HG02588 (cell line): ENCODE data around the gene PPP1R3F.
"Not testable (repeated sequence)": the region's sequence is repeated elsewhere in the genome, so short reads cannot be mapped to it uniquely, and the experiment has no call there.

Experiments used
- ATAC-seq: cut with Tn5 transposase; IDR thresholded peaks from one replicate; pipeline ENCODE4 v1.9.1; 2021; ENCODE audit warnings: mild to moderate bottlenecking, moderate library complexity; ENCODE audit not compliant: unreplicated experiment

PPP1R3F gene

DNA sequence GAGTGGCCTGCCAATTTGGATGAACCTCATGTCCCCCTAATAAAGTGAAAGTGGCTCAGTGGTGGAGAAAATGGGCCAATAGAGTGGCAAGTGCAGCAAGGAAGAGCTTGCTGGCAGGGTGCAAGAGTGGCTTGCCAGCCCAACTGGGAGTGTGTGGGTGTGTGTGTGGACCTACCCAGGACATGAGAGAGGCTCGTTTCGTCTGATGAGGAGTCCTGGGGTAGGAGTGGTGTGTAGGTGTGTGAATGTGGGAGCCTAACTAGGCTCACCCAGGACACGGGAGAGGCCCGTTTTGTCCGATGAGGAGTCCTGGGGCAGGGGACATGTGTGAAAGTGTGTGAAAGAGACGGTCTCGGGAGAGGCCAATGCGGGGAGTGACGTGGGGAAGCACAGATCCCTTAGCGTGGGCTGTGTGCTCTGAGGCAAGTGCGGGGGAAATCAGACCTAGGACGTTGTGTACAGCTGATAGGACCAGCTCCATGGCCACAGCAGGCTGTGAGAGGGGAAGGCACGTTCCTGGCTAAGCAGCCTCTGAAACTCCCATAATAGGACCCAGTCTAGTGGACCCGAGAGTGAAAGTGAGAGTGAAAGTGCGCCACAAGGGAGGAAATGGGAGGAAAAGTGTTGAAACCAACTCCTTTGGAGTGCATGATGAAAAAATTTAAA, 39.1 kb downstream of the PPP1R3F start:
- no peak for ATAC-seq

DNA sequence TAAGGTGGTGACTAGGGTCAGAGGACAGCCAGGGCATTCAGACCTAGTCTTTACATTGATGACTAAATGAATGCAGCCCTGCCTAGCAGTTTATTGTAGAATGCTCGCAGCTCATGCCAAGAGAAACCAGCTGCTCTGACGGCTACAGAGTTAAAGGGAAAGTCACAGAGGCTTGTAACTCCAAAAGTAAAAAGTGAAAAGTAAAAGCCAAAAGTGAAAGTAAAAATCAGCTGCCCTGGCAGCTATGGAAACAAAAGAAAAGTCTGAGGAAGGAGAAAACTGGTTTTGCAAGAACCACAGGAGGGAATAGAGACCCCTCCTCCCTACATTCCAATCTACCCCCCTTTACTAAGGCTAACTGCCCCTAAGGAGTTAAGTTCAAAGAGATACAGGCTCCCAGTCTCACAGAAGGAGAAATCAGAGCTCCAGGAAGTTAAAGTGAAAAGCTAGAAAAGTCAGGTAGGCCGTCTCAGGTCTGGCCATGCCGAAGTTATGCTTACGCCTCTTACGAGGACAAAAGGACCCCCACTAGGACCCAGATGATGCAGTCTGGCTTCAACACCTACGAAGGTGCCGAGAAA, 39.9 kb downstream of the PPP1R3F start:
- no peak for ATAC-seq

- ATAC-seq = no peak
Observed at GRCh38 chrX:49310371-49310770, 40.8 kb downstream of the PPP1R3F start.

DNA sequence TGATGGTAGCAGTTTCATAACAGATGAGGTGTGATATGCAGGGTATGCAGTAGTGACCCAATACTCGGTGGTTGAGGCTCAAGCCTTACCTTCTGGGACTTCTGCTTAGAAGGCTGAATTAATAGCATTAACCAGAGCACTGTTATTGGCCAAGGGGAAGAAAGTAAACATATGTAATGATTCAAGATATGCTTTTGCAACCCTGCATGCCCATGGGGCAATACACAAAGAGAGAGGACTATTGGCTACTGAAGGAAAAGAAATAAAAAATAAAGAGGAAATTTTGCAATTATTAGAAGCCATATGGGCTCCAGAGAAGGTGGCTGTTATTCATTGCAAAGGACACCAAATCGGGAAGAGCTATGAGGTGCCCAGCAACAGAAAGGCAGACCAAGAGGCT, 42.6 kb downstream of the PPP1R3F start:
- ATAC-seq = no peak

DNA sequence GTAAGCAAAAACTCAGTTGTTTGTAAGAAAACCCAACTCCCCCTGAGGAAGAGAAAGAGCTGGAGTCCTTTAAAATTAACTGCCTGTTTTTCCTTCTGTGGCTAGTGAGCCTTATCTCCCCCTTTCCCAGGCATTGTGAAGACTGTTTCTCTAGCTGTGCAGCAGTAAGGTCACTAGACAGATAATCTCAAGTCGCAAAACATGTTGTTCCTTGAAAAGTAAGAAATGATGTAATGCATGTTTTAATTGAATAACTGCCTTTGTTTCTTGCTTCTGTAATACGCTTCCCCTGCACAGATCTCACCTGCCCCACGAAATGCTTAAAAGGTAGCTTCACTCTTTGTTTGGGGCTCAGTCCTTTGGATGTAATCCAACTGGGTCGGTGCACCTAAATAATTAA, 46.5 kb downstream of the PPP1R3F start:
- no peak for ATAC-seq

GRCh38 chrX:49321737-49322136, 52.1 kb downstream of the PPP1R3F start, which contains the start of gene GAGE12J:
TSS of gene GAGE12J (plus strand) at chrX:49322037. CDS start at chrX:49323194, 1,157 bp downstream.
- ATAC-seq = not testable (repeated sequence)

- not testable (repeated sequence) for ATAC-seq
Observed at GRCh38 chrX:49322266-49322665, 52.7 kb downstream of the PPP1R3F start.

GRCh38 chrX:49323735-49324134, 54.1 kb downstream of the PPP1R3F start:
- ATAC-seq = not testable (repeated sequence)

GRCh38 chrX:49330421-49330820, 60.8 kb downstream of the PPP1R3F start:
- ATAC-seq = not testable (repeated sequence)

GRCh38 chrX:49331282-49331681, 61.7 kb downstream of the PPP1R3F start, which contains the start of gene GAGE13:
TSS of gene GAGE13 (plus strand) at chrX:49331582. CDS start at chrX:49332738, 1,156 bp downstream.
- not testable (repeated sequence) for ATAC-seq

GRCh38 chrX:49331841-49332240, 62.2 kb downstream of the PPP1R3F start:
- ATAC-seq = not testable (repeated sequence)
